GM23248 (cell line): Measurements from ENCODE around the gene VWA7.

ENCODE experiments used
- EZH2 ChIP-seq: fragments of 200-600 bp; sonication (generic); IDR thresholded peaks from 2 replicates; pipeline ENCODE4 v1.6.1; 2018; ENCODE audit warnings: antibody characterized with exemption, mild to moderate bottlenecking; ENCODE audit not compliant: insufficient read depth, poor library complexity, severe bottlenecking
- EZH2phosphoT487 ChIP-seq: fragments of 200-600 bp; sonication (generic); IDR thresholded peaks from 2 replicates; pipeline ENCODE4 v1.6.1; 2018; ENCODE audit warnings: antibody characterized with exemption, moderate library complexity, mild to moderate bottlenecking, low read depth; ENCODE audit not compliant: insufficient read depth

GRCh38 chr6:31722173-31722572 lies 55.0 kb downstream of the VWA7 start:
- no peak for TF ChIP-seq EZH2phosphoT487
- no peak for TF ChIP-seq EZH2
